IMR-90 (cell line): ENCODE results near the gene SAP30BP. TPM values are rescaled to one million over a fixed set of nuclear protein-coding genes. Genes with fewer than 3 reads are reported as not detected.

Experiments
- ATAC-seq: fragments of 200-7000 bp; cut with Tn5 transposase; 2 replicates; pipeline ENCODE4 v1.9.1; 2020; ENCODE audit warnings: low read depth, mild to moderate bottlenecking, moderate library complexity
- BruUV-seq: library from RNA; stranded (reverse); fragments of 400-500 nt; replicated peaks from 2 replicates; lab custom pipeline; 2021; lab: Mats Ljungman, UMichigan
- CTCF ChIA-PET: fragments of 300-600 bp; formaldehyde crosslinking; extraction: SDS; loops from one replicate; lab custom pipeline; 2021; ENCODE audit warnings: antibody characterized with exemption; lab: Yijun Ruan, JAX
- POLR2A ChIA-PET: fragments of 300-600 bp; sonication (Branson Sonifier 250); formaldehyde crosslinking; loops from one replicate; lab custom pipeline; 2022; ENCODE audit warnings: antibody characterized with exemption; ENCODE audit not compliant: unreplicated experiment; lab: Charles Lee
- DNase-seq: peaks from one replicate; pipeline ENCODE4 v3.0.0; 2013
- H2AFZ ChIP-seq: replicated peaks from 2 replicates; pipeline ENCODE3; 2013; ENCODE audit warnings: low read length, mild to moderate bottlenecking; ENCODE audit not compliant: poor library complexity
- H2AK5ac ChIP-seq: 2 replicates; pipeline ENCODE4 v1.6.1; 2013; ENCODE audit warnings: low read depth, low read length, inconsistent platforms
- H2AK9ac ChIP-seq: replicated peaks from 2 replicates; pipeline ENCODE3; 2013; ENCODE audit warnings: mild to moderate bottlenecking, low read depth, low read length, moderate library complexity; ENCODE audit not compliant: poor library complexity
- H2BK120ac ChIP-seq: 2 replicates; pipeline ENCODE4 v1.6.1; 2013; ENCODE audit warnings: low read depth, low read length, inconsistent platforms
- H2BK15ac ChIP-seq: 3 replicates; pipeline ENCODE4 v1.6.1; 2013; ENCODE audit warnings: low read depth, low read length, inconsistent platforms
- H2BK20ac ChIP-seq: 2 replicates; pipeline ENCODE4 v1.6.1; 2013; ENCODE audit warnings: low read depth, mild to moderate bottlenecking, inconsistent platforms, low read length, moderate library complexity
- H2BK5ac ChIP-seq: 2 replicates; pipeline ENCODE4 v1.6.1; 2013; ENCODE audit warnings: mild to moderate bottlenecking, low read depth, low read length, inconsistent platforms; ENCODE audit not compliant: poor library complexity, severe bottlenecking
- H3K14ac ChIP-seq: replicated peaks from 2 replicates; pipeline ENCODE4 v1.6.1; 2013; ENCODE audit warnings: low read depth, low read length, inconsistent platforms
- H3K18ac ChIP-seq: 2 replicates; pipeline ENCODE4 v1.6.1; 2013; ENCODE audit warnings: low read depth, low read length, control low read depth
- H3K23ac ChIP-seq: 2 replicates; pipeline ENCODE4 v1.6.1; 2013; ENCODE audit warnings: low read depth, low read length, inconsistent platforms
- H3K27ac ChIP-seq: 2 replicates; pipeline ENCODE4 v1.5.1; 2013; ENCODE audit warnings: mild to moderate bottlenecking, control low read depth, low read length; ENCODE audit not compliant: insufficient read depth
- H3K27me3 ChIP-seq: 2 replicates; pipeline ENCODE4 v1.6.1; 2013; ENCODE audit warnings: low read length; ENCODE audit not compliant: control insufficient read depth, insufficient read depth
- H3K36me3 ChIP-seq: 2 replicates; pipeline ENCODE4 v1.6.1; 2013; ENCODE audit warnings: low read length, mixed read lengths; ENCODE audit not compliant: control insufficient read depth, insufficient read depth
- H3K4ac ChIP-seq: 2 replicates; pipeline ENCODE4 v1.6.1; 2013; ENCODE audit warnings: low read depth, low read length, inconsistent platforms
- H3K4me1 ChIP-seq: 2 replicates; pipeline ENCODE4 v1.6.1; 2013; ENCODE audit warnings: low read length, mixed read lengths; ENCODE audit not compliant: control insufficient read depth, insufficient read depth
- H3K4me2 ChIP-seq: 2 replicates; pipeline ENCODE4 v1.6.1; 2013; ENCODE audit warnings: low read depth, mild to moderate bottlenecking, control low read depth, low read length, moderate library complexity
- H3K4me3 ChIP-seq: 2 replicates; pipeline ENCODE4 v1.5.1; 2013; ENCODE audit warnings: low read depth, mild to moderate bottlenecking, control low read depth, low read length, moderate library complexity; ENCODE audit not compliant: insufficient read depth
- H3K56ac ChIP-seq: 2 replicates; pipeline ENCODE4 v1.6.1; 2013; ENCODE audit warnings: low read length, inconsistent platforms; ENCODE audit not compliant: insufficient read depth; ENCODE audit errors: extremely low read depth
- H3K79me1 ChIP-seq, 2 experiments: 2 replicates each; pipeline ENCODE4 v1.6.1; 2013; ENCODE audit warnings: low read length in 2 of 2, inconsistent platforms in 1 of 2, low read depth in 1 of 2
- H3K9ac ChIP-seq: 2 replicates; pipeline ENCODE4 v1.6.1; 2013; ENCODE audit warnings: low read depth, low read length, control low read depth
- H3K9me1 ChIP-seq: 2 replicates; pipeline ENCODE4 v1.6.1; 2013; ENCODE audit warnings: low read length, inconsistent platforms; ENCODE audit not compliant: insufficient read depth
- H3K9me3 ChIP-seq: 2 replicates; pipeline ENCODE4 v1.6.1; 2013; ENCODE audit warnings: low read length; ENCODE audit not compliant: control insufficient read depth, insufficient read depth
- H4K20me1 ChIP-seq: 2 replicates; pipeline ENCODE4 v1.6.1; 2013; ENCODE audit warnings: low read length, inconsistent platforms; ENCODE audit not compliant: insufficient read depth
- H4K5ac ChIP-seq: 2 replicates; pipeline ENCODE4 v1.6.1; 2013; ENCODE audit warnings: mild to moderate bottlenecking, low read depth, low read length, control low read depth
- H4K8ac ChIP-seq, 2 experiments: 2 replicates each; pipeline ENCODE4 v1.6.1; 2013; ENCODE audit warnings: low read depth in 2 of 2, low read length in 2 of 2, control low read depth in 1 of 2, inconsistent platforms in 1 of 2
- H4K91ac ChIP-seq: 2 replicates; pipeline ENCODE4 v1.6.1; 2013; ENCODE audit warnings: low read depth, low read length, inconsistent platforms; ENCODE audit not compliant: insufficient read depth
- BHLHE40 ChIP-seq: fragments of 150-350 bp; IDR thresholded peaks from 2 replicates; pipeline ENCODE4 v1.6.1; 2016; ENCODE audit warnings: mild to moderate bottlenecking, low read depth, low read length
- CEBPB ChIP-seq: IDR thresholded peaks from 2 replicates; pipeline ENCODE4 v1.6.1; 2012; ENCODE audit warnings: low read depth, low read length, improper control_type of control experiment
- CHD1 ChIP-seq: IDR thresholded peaks from 2 replicates; pipeline ENCODE4 v1.6.1; 2012; ENCODE audit warnings: low read depth, low read length, improper control_type of control experiment
- FOS ChIP-seq: fragments of 150-350 bp; IDR thresholded peaks from 2 replicates; pipeline ENCODE4 v1.6.1; 2016; ENCODE audit warnings: low read depth, low read length
- MAFK ChIP-seq: IDR thresholded peaks from 2 replicates; pipeline ENCODE4 v1.6.1; 2012; ENCODE audit warnings: low read depth, low read length, improper control_type of control experiment
- MAZ ChIP-seq: IDR thresholded peaks from 2 replicates; pipeline ENCODE4 v1.6.1; 2012; ENCODE audit warnings: low read depth, mild to moderate bottlenecking, low read length, improper control_type of control experiment, moderate library complexity, borderline replicate concordance
- MXI1 ChIP-seq: IDR thresholded peaks from 2 replicates; pipeline ENCODE4 v1.6.1; 2012; ENCODE audit warnings: low read depth, mild to moderate bottlenecking, low read length, moderate library complexity, borderline replicate concordance
- NFE2L2 ChIP-seq: fragments of 150-350 bp; IDR thresholded peaks from 2 replicates; pipeline ENCODE4 v1.6.1; 2016; ENCODE audit warnings: low read depth, mild to moderate bottlenecking, low read length
- POLR2A ChIP-seq: IDR thresholded peaks from 2 replicates; pipeline ENCODE4 v1.6.1; 2012; ENCODE audit warnings: mild to moderate bottlenecking, low read depth, low read length
- RAD21 ChIP-seq: IDR thresholded peaks from 2 replicates; pipeline ENCODE4 v1.6.1; 2012; ENCODE audit warnings: low read length, improper control_type of control experiment
- RCOR1 ChIP-seq: IDR thresholded peaks from 2 replicates; pipeline ENCODE4 v1.6.1; 2012; ENCODE audit warnings: mild to moderate bottlenecking, low read length, improper control_type of control experiment; ENCODE audit not compliant: insufficient replicate concordance
- RFX5 ChIP-seq: IDR thresholded peaks from 2 replicates; pipeline ENCODE4 v1.8.0; 2012; ENCODE audit warnings: low read depth, mild to moderate bottlenecking, low read length, moderate library complexity
- SMC3 ChIP-seq: fragments of 150-350 bp; IDR thresholded peaks from 2 replicates; pipeline ENCODE4 v1.6.1; 2016; ENCODE audit warnings: low read depth, mild to moderate bottlenecking, antibody characterized with exemption, low read length, moderate library complexity
- WGBS, 2 experiments: methylation state at CpG; one replicate each; pipeline versions ENCODE4 v1.1.5 to v1.1.7; 2013; ENCODE audit warnings: missing lambda C conversion rate in 2 of 2; ENCODE audit not compliant: insufficient read length in 1 of 2; ENCODE audit errors: extremely low coverage in 2 of 2; 5-methylcytosine and 5-hydroxymethylcytosine counted together
- dilution Hi-C: fragments of 300-500 bp; cut with HindIII; formaldehyde crosslinking; loops from one replicate; pipeline ENCODE4 v1.14.3; 2018; ENCODE audit warnings: low sequenced_read_pairs; ENCODE audit not compliant: unreplicated experiment
- in situ Hi-C: fragments of 300-500 bp; cut with MboI; formaldehyde crosslinking; loops from 3 replicates; pipeline ENCODE4 v1.14.3; 2019; ENCODE audit warnings: low sequenced_read_pairs, inconsistent platforms, mixed read lengths
- intact Hi-C: fragments of 100-400 bp; cut with micrococcal nuclease; formaldehyde crosslinking; loops from 2 replicates; pipeline ENCODE4 v1.10.0; 2022
- polyA plus RNA-seq, 3 experiments: library from polyadenylated mRNA; depleted of rRNA; stranded (reverse); fragments of >200 nt; gene quantifications; 2 replicates each; pipeline ENCODE4 v1.2.3, GENCODE V29; 2012; ENCODE audit warnings: low replicate concordance in 1 of 3
- total RNA-seq: library from RNA; depleted of rRNA; stranded (reverse); fragments of >200 nt; gene quantifications from 2 replicates; pipeline ENCODE4 v1.2.3, GENCODE V29; 2012
- TF ChIP-seq, protein P1 (sequence below): fragments of 150-350 bp; IDR thresholded peaks from 2 replicates; pipeline ENCODE4 v1.6.1; 2016; ENCODE audit warnings: low read depth, mild to moderate bottlenecking, low read length, moderate library complexity, borderline replicate concordance
- TF ChIP-seq, protein P2 (sequence below): fragments of 150-350 bp; IDR thresholded peaks from 2 replicates; pipeline ENCODE4 v1.6.1; 2017; ENCODE audit warnings: mild to moderate bottlenecking, antibody characterized with exemption, low read length, low read depth
- TF ChIP-seq, protein P3 (sequence below): conservative IDR thresholded peaks from 2 replicates; pipeline ENCODE4 v1.5.1; 2012; ENCODE audit warnings: mild to moderate bottlenecking, low read depth, low read length, improper control_type of control experiment

SAP30BP gene
- total and polyA plus RNA-seq, 2 of the 4 experiments (the other 2 are of a cell fraction) = 70.4 to 139 TPM

DNA sequence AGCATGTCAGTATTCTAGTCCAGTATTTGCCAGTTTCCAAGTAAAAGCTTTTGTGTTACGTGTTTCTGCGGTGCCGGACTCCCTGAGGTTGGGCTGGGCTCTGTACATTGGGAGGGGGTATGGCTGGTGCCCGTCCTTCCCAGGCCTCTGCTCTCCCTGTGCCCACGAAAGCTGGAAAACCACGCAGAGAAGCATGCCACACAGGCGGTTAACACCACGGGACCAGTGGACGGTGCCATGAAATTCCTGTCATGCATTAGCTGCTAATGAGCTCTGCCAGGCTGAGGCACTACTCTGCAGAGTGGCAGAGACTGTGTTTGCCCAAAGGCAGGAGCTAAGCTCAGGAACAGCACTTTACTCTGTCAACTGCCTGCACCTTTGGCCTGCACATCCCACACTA is 25.8 kb upstream of the SAP30BP start:
- Histone ChIP-seq H4K5ac (no peak overlapping the region), H3K4me1 (no peaks in the 10 kb centered on the region), H3K27me3 (no peaks in the 10 kb centered on the region), H3K9me3 (no peaks in the 10 kb centered on the region), H3K27ac (no peak overlapping the region), H3K4me2 (no peak overlapping the region), H3K36me3 (peaks cover 11% of the 10 kb centered on the region), H3K9ac (no peak overlapping the region), H2AFZ (no peak overlapping the region), H4K91ac (no peak overlapping the region), H2BK20ac (no peak overlapping the region), H3K56ac (no peak overlapping the region), H3K23ac (no peak overlapping the region), H2BK5ac (no peak overlapping the region), H2AK9ac (no peak overlapping the region), H3K14ac (no peak overlapping the region), H2BK15ac (no peak overlapping the region), H3K4ac (no peak overlapping the region), H4K8ac (no peak overlapping the region), H3K9me1 (no peaks in the 10 kb centered on the region), H3K4me3 (no peak overlapping the region), H2BK120ac (no peak overlapping the region), H4K20me1 (no peaks in the 10 kb centered on the region; the same call in 1 of the 2 replicates), H2AK5ac (no peak overlapping the region), H3K18ac (no peak overlapping the region), H3K79me1 (no peaks in the 10 kb centered on the region; a peak in 1 of 4 replicates)
- TF ChIP-seq SMC3 (no peak), RCOR1 (no peak), NFE2L2 (no peak), POLR2A (no peak), RAD21 (no peak), MXI1 (no peak), CHD1 (no peak), RFX5 (no peak), MAFK (no peak), CEBPB (no peak), FOS (no peak), BHLHE40 (no peak), MAZ (no peak)
- TF ChIP-seq, protein P1, sequence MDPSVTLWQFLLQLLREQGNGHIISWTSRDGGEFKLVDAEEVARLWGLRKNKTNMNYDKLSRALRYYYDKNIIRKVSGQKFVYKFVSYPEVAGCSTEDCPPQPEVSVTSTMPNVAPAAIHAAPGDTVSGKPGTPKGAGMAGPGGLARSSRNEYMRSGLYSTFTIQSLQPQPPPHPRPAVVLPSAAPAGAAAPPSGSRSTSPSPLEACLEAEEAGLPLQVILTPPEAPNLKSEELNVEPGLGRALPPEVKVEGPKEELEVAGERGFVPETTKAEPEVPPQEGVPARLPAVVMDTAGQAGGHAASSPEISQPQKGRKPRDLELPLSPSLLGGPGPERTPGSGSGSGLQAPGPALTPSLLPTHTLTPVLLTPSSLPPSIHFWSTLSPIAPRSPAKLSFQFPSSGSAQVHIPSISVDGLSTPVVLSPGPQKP = no peak
- TF ChIP-seq, protein P2, sequence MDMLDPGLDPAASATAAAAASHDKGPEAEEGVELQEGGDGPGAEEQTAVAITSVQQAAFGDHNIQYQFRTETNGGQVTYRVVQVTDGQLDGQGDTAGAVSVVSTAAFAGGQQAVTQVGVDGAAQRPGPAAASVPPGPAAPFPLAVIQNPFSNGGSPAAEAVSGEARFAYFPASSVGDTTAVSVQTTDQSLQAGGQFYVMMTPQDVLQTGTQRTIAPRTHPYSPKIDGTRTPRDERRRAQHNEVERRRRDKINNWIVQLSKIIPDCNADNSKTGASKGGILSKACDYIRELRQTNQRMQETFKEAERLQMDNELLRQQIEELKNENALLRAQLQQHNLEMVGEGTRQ = no peak
- TF ChIP-seq, protein P3, sequence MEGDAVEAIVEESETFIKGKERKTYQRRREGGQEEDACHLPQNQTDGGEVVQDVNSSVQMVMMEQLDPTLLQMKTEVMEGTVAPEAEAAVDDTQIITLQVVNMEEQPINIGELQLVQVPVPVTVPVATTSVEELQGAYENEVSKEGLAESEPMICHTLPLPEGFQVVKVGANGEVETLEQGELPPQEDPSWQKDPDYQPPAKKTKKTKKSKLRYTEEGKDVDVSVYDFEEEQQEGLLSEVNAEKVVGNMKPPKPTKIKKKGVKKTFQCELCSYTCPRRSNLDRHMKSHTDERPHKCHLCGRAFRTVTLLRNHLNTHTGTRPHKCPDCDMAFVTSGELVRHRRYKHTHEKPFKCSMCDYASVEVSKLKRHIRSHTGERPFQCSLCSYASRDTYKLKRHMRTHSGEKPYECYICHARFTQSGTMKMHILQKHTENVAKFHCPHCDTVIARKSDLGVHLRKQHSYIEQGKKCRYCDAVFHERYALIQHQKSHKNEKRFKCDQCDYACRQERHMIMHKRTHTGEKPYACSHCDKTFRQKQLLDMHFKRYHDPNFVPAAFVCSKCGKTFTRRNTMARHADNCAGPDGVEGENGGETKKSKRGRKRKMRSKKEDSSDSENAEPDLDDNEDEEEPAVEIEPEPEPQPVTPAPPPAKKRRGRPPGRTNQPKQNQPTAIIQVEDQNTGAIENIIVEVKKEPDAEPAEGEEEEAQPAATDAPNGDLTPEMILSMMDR = no peak
- in situ Hi-C loops = no loop called here
- ChIA-PET CTCF (interaction anchor here (5.1 kb wide), 1 partner anchor 8 kb away, joined by 30 read pairs; the partner anchor contains the start of gene SMIM5), POLR2A (no interaction called here)
- no TSS peak for BruUV-seq
- DNase-seq = no peak
- ATAC-seq = no peak
- intact Hi-C loops = no loop called here
- 92% methylated on average over 5 of the region's 9 CpGs; no CpG with 5 or more reads in 1 of the 2 experiments for WGBS, 2 experiments
- dilution Hi-C loops = no loop called here
